NK-92 (cell line): ENCODE results near the gene VWA2.
"Not testable (repeated sequence)": the region's sequence is repeated elsewhere in the genome, so short reads cannot be mapped to it uniquely, and the experiment has no call there.

Experiments used
- DNase-seq: peaks from one replicate; lab custom pipeline; 2025; ENCODE audit not compliant: unreplicated experiment; lab: John Stamatoyannopoulos, UW

Gene VWA2

DNA sequence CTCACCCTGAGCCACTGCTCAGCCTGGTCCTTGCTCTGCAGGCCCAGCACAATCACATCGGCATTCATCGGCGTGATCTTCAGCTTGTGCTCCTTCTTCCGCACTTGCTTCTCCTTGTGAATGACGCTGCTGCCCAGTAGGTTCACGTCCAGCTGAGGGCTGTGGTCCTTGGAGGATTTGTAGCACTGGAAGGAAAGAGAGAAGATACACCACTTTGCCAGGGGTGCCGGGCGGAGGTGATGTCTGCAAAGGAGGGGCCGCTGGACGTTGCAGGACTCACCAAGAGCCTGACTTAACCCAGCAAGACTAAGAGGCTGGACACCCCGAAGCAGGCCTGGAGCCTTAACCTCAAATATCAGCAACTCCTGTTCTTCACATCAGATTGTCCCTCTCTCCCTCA, 74.8 kb downstream of the VWA2 start:
- DNase-seq: no peak

DNA sequence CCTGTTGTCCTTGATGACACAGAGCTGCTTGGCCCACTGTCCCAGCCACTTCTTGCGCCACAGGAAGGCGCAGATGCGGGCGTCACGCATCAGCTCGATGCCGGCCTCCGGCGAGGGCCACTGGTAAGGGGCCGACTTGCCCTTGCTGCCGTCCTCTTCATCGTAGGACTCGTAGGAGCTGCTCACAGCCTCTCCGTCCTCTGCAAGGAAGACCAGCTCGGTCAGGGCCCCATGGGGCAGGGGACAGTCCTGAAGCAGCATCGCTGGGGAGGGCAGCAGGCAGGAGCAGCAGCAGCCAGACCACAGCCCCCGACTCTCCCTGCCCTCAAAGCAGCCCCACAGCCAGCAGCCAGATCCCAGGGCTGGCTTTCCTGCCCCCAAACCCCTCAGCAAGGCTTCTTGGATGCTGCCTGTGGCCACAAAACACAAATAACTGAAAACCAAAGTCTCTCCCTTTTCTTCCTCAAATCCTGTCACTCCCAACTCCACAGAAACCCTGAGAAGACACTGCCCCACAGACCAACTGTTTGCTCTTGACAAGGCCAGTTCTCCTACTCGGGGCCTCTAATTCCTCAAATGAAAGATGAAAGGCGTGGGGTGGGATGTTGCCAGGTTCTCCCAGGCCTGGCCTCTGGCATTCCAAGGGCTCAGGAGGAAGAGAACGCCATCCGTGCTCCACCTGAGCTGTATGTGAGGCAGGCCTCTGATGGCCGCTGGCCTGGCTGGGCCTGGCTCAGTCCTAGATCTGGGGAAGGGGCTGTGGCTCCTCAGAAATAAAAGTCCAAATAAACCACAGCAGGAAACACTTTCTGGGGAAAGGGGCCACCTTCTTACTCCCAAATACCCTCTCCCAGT, 76.7 kb downstream of the VWA2 start:
- DNase-seq: no peak

DNA sequence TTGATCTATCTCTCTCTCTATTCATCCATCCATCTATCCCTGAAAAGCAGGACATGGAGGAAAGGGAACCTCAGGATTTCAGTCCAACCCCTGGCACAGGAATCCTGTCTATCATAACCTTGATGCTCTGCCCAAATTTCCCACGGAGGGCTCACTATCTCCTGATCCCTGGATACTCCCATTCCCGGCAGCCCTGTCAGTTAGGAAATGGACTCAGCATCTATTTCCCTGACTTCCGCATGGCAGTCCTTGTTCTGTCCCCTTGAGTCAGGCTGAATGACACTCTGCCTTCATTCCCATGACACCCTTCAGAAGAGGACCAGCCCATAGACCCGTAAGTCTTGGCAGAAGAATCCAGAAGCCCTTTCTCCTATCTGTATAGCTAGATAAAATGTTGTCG, 77.7 kb downstream of the VWA2 start:
- no peak for DNase-seq

DNA sequence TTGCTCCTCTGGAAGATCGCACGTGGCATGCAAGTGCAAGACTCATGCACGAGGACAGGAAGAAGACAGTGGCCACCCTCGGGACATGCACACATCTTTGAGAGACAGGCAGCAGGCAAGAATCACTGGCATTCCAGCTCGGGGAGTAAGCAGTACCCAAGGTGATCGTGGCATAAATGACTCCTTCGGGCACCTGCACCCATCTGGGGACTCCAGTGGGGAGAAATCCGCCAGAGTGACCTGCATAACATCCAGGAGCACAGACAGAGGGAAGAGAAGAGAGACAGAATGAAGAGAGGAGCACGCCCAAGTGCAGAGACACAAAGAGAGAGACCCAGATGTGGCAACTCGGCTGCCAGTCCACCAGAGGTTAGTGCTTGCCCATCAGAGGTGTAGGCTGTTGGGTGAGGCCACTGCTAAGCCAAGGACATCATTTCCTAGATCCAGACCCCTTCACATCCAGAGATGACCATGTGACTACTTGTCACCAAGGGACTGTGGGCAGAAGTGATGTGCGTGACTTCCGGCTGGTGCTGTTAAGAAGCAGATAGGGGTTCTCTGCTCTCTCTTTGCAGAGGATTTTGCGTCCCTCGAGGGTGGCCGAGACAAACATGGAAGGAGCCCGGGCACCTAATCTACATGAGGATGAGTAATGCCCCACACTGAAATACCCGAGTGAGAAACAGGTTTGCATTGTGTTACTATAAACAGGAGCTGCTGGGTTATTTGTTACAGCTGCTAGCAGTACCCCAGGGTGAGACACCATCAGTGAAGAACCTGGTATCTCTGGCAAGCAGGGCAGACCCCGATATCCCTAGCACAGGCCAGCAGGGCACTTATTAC, 80.6 kb downstream of the VWA2 start:
- DNase-seq: no peak

DNA sequence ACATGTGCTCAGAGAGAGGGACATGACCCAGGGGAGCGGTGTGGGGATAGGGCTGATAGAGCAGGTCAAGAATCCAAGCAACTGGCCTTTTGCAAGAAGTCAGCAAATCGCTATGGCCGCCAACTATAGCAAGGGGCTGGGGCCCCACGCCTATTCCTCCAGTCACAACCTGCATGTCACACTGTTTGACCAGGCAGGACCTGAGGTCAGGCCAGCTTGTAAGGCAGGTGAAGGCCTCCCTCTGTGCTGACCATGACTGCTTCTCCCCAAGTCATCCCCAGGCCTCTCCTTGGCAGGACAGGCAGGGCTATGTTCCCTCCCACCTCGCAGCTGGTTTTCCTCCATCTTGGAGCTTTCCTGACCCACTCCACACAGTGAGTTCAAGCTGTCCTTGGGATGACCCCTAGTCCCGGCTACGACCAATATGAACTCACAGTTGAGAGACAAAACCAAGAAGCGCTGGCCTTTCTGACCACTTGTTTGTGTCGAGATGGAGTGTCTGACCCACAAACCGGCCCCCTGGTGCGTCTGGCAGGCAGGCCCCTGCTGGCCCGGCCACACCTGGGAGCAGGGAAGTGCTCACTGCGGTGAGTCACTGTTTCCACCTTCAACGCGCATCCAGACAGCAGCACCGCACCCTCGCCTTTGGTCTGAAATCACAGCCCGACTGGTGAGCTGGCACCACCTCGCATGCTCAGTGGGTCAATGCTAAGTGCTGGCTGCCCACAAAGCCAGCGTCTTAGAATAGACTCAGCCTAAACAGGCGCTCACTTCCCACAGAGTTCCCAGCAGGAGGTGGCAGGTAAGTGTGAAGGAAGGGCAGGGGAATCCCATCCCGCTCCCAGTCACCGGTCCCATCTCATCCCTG, 81.4 kb downstream of the VWA2 start:
- no peak for DNase-seq

DNA sequence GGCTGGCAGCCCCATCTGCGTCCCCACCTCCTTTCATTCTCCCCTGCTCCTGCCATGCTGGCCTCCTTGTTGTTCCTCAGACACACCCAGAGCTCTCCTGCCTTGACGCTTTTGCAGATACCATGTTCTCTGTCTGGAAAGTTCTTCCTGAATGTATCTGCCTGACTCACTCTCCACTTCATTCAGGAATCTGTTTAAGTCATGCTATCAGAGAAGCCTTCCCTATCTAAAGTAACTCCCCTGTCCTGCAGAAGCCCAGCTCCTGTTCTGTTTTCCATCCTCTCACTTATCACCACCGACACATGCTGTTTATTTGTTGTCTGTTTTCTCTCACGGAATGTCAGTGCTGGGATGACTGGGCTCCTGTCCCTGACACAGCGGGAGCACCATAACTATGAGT, 83.3 kb downstream of the VWA2 start:
- DNase-seq: no peak

DNA sequence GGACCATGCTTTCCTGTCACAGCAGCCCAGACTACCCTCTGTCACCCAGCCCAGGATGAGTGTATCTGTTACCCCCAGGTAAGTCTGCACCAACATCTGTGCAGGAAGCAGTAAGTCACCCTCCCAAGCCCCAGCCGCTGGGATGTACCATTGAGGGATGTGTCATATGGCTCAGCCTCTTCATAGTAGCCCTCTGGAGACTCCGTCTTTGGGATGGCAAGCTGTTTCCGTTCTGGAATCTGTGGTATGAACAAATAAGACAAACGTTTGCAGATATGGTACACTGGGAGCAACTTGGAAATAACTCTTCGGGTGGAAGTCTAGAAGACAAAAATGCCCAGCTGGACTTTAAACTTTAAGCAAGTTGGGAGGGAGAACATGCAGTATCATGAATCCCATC, 84.0 kb downstream of the VWA2 start:
- no peak for DNase-seq

DNA sequence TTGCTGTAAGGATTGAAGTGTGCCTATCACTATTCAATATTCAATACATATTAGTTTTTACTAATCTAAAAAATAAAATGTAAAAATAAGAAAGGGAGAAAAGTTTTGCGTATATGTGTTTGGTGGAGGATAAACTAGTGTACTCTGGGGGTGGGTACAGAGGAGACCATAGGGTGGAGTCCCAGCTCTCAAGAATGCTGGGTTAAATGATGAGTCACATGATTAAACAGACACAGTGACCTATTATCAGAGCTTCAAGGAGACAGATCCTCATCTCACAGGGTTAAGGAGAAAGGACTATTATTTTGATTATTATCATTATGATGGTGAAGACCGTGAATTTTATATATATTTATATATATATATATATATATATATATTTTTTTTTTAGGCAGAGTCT, 87.7 kb downstream of the VWA2 start:
- no peak for DNase-seq

DNA sequence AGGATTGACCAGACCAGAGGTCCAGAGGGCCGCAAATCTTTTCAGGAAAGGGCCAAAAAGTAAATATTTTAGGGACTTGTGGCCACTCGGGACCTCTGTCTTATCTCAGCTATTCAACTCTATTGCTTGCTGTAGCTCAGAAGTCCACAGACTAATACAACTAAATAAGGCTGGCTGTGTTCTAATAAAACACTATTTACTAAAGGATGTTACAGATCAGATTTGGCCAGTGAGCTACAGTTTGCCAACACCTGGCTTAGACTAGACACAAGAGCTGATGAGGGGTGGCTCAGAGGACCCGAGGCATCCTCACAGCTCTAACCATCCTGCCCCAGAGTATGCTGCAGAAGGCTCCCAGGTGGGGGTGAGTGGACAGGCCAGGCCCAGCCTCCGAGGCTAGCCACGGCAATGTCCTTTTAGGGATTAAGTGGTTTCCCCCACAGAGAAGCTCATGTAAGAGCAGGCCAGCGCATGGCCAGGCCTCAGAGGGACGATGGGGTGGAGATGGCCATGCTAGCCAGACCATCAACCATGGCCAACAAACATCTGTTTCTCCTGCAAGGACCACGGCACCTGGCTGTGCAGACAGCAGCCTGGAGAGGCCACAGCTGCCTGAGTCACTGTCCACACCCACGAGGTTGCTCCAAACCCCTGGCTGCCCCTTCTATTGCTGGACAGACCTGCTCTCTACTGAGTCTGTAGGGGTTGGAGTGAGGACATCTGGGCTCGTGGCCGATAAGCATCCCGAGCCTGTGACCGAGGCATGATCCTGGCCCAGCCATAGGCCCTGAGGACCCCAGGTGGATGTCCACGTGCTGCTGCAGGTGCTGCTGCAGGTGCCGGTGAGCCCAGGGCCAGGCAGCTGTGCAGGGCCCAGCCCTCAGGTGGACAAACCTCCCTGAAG, 88.7 kb downstream of the VWA2 start:
- DNase-seq: no peak

DNA sequence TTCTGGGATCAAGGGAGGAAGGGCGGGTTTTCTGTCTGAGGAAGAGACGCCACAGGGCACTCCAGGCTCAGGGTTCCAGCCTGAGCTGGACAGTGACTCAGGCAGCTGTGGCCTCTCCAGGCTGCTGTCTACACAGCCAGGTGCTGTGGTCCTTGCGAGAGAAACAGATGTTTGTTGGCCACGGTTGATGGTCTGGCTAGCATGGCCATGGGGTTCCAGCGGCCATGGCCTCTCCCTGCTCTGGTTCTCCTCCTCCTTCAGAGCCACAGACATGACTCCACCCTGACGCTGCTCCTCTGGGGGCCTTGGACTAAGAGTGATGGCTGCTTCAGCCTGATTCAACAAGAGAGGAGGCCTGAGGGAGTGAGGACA, 89.4 kb downstream of the VWA2 start:
- DNase-seq: no peak

DNA sequence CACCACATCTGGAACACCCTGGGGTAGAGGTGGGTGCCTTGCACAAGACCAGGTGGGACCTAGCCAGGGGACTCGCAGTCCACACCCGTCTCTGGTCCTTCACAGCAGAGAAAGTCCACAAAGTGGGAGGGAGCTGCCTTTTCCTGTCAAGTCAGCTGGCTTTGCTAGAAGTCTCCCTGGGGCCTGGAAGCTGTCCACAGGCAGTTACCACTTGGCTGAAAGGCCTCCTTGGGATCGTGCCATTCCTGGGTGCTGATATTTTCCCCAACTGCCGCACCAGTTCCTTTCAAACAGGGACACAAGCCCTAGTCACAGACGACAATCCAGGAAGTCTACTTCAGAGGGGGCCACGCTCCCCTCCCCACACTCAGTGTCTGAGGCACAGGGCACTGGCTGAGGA, 89.8 kb downstream of the VWA2 start:
- DNase-seq: no peak

DNA sequence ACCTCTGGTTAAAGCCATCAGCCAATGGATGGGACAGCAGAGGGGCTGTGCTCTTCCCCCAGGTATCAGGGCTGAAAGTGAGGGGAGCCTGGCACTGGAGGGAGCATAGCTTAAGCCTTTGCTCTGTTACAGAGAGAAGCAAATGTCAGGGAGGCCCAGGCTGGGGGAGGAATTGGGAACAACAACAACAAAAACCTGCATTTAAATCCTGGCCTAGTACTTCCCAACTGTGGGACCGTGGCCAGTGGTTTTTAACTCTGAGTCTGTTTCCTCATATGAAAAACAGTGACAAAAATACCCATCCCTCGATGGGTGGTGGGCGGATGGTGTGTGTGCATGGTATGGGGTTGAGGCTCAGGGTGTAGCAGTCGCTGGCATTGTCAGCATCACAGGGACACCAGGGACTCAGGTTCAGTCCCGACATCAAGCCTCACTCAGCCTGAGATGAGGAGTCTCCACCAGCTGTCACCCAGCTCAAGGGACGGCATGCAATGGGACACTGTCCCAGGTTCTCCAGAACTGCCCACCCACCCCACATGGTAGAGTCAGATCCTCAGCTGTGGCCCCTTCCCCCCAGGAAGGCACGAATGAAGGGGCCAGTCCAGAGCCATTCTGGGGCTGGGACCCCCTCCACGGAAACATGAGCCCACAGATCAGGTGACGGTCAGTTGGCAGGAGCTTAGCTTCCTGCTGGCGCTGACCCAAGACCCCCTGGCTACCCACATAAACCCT, 90.7 kb downstream of the VWA2 start:
- no peak for DNase-seq

DNA sequence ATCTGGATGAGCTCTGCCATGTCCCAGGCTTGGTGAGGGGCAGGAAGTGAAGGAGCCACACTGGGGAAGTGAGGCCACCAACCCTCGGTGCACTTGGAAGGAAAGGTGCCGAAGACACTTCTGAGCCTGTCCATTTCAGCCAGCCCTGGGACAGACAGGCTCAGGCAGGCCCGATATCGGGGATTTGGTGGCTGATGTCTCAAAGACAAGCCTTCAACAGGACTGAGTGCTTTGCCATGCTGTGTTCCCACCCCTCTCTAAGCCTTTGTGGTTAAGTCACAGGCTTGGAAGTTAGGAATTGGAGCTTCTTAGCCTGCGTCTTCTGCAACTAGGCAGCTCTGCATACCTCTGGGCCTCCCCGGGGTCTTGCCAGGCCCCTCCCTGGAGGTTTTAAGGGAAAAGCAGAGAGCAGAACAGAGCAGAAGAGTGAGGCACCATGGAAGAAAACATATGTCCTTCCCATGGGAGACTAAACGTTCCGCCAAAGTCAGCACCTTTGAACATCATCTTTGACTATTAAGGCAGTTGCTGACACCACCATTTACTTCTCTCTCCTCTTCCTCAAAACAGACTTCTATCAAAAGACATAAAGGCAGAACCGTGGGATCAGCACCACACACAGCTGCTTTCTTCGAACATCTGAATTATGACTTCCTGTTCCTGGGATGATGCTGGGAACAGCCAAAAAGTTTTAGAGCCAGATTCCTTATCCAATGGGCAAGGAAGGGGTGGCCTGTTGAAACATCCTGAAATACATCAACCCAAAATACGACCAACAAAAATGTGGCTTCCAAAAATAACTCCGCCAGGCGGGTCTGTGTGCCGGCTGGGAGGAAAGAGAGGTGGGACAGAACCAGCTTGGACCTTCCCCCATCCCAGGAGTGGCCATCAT, 93.5 kb downstream of the VWA2 start:
- no peak for DNase-seq

DNA sequence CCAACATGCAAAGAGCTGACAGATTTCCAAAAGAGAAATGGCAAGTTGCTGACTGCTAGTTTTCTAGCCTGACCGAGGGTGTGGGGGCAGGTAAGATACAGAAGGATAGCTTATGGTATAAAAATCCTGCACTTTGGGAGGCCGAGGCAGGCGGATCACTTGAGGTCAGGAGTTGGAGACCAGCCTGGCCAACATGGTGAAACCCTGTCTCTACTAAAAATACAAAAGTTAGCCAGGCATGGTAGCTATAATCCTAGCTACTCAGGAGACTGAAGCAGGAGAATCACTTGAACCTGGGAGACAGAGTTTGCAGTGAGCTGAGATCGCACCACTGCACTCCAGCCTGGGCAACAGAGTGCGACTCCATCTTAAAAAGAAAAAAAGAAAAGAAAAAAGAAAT, 94.4 kb downstream of the VWA2 start:
- not testable (repeated sequence) for DNase-seq

DNA sequence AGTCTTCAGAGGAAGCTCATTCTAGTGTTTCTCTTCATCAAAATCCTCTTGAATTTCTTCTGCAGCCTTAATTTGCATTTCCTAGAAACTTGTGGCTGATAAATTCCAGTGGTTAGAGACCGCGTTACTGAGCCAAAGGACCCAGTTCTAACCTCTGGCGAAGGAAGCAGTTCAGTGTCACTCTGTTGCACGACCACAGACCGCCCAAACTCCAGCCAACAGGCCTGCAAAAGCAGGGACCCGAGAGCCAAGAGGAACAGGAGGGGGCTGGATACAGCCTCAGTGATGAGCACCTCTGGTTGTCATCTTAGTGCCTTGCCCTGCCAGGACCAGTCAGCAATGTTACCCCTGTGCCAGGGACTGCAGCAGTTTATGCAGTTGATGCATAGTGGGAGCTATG, 95.2 kb downstream of the VWA2 start:
- no peak for DNase-seq

DNA sequence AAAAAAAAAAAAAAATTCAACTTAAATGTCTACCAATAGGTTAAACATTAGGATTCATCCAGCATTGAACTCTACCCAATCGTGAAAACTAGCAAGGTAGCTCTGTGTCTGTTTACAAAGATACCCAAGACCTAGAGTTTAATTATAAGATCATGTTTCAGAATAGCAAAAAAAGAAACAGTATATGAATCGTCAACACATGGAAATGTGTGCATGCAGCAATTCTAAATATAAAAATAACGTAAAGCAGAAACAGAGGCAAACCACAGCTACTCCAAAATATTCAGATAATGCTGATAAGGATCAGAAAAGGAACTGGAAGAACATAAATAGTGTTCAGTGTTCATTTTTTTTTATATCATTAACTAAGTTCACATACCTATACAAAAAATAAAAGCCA, 96.6 kb downstream of the VWA2 start:
- no peak for DNase-seq

DNA sequence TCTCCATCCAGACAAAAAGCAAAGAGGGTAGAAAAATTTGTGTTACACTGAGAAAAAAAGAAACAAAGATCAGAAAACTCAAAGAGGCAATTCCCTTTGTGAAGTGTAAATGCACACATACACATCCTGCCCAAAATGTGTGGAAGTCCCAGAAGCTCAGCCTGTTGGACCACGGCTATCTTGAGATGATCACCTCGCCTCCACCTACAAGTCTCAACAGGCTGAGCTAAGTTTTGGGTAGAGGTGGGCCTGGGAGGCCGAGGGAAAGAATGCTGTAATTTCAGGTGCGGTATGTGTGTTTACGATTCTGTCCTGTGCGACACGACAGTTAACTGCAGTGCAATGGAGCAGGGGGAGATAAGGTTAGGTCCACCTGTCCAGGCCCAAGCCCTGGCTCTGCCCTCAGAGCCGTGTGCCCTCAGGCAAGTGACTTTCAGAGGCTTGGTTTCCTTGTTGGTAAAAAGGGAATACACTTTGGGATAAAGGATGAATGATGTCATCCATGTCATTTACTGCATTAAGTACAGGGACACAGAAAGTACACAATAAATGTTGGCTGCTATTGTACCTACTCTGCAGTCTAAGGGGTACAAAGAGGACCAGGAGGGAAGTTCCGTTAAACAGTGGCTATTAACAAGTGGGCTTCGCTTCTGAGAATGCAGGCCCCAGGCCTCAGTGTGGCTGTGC, 97.9 kb downstream of the VWA2 start:
- no peak for DNase-seq
